GM12892 (cell line): Measurements from ENCODE around the gene RNF44.

Experiments used
- DNase-seq: peaks from one replicate; pipeline ENCODE4 v3.0.0; 2011; ENCODE audit not compliant: insufficient read length
- FAIRE-seq: peaks from 2 replicates; lab custom pipeline; 2011; peaks lifted over from hg19 to GRCh38; lab: Jason Lieb, UNC
- POLR2A ChIP-seq: IDR thresholded peaks from 2 replicates; pipeline ENCODE4 v1.6.1; 2011; ENCODE audit warnings: low read depth, low read length, control low read depth
- POLR2AphosphoS5 ChIP-seq: IDR thresholded peaks from 2 replicates; pipeline ENCODE4 v1.6.1; 2011; ENCODE audit warnings: low read depth, low read length, control low read depth
- TAF1 ChIP-seq: IDR thresholded peaks from 2 replicates; pipeline ENCODE4 v1.6.1; 2011; ENCODE audit warnings: low read depth, mild to moderate bottlenecking, control low read depth, low read length, borderline replicate concordance

The RNF44 gene

GRCh38 chr5:176524138-176524537 is 13.1 kb downstream of the RNF44 start:
- no peak for DNase-seq
- no peak for FAIRE-seq
- TF ChIP-seq TAF1, result no peak
- no peak for TF ChIP-seq POLR2A
- no peak for TF ChIP-seq POLR2AphosphoS5

GRCh38 chr5:176521699-176522263 is 15.4 kb downstream of the RNF44 start:
- no peak for FAIRE-seq

GRCh38 chr5:176521286-176521685 is 15.9 kb downstream of the RNF44 start:
- DNase-seq, result no peak
- TF ChIP-seq TAF1 (no peak), POLR2AphosphoS5 (no peak)
- no peak for FAIRE-seq

More at GRCh38 chr5:176521699-176522263, 15.4 kb downstream of the RNF44 start:
- TF ChIP-seq POLR2AphosphoS5 (no peak), POLR2A (no peak)
- DNase-seq, result no peak

- TF ChIP-seq POLR2AphosphoS5 (no peak), POLR2A (no peak), TAF1 (no peak)
- DNase-seq (no peak), FAIRE-seq (no peak)
Measured at GRCh38 chr5:176519810-176520720, 17.1 kb downstream of the RNF44 start.

GRCh38 chr5:176517053-176517661 is 20.0 kb downstream of the RNF44 start:
- TF ChIP-seq POLR2AphosphoS5 (no peak), POLR2A (no peak), TAF1 (no peak)
- no peak for FAIRE-seq
- DNase-seq, result no peak

- no peak for DNase-seq
- FAIRE-seq, result no peak
- TF ChIP-seq TAF1 (no peak), POLR2AphosphoS5 (no peak), POLR2A (no peak)
Measured at GRCh38 chr5:176515396-176515795, 21.8 kb downstream of the RNF44 start.

GRCh38 chr5:176514244-176514950 is 22.8 kb downstream of the RNF44 start:
- no peak for FAIRE-seq

GRCh38 chr5:176513788-176514187 is 23.4 kb downstream of the RNF44 start:
- no peak for FAIRE-seq
- TF ChIP-seq POLR2A, result no peak
- no peak for TF ChIP-seq POLR2AphosphoS5
- TF ChIP-seq TAF1, result no peak
- no peak for DNase-seq

More at GRCh38 chr5:176514244-176514950, 22.8 kb downstream of the RNF44 start:
- DNase-seq, result no peak
- TF ChIP-seq TAF1 (no peak), POLR2AphosphoS5 (no peak), POLR2A (no peak)

GRCh38 chr5:176508603-176509002 is 28.6 kb downstream of the RNF44 start:
- TF ChIP-seq TAF1 (no peak), POLR2A (no peak), POLR2AphosphoS5 (no peak)

GRCh38 chr5:176507911-176508310 is 29.3 kb downstream of the RNF44 start:
- FAIRE-seq (no peak), DNase-seq (no peak)
- TF ChIP-seq POLR2A (no peak), TAF1 (no peak), POLR2AphosphoS5 (no peak)

More at GRCh38 chr5:176508603-176509002, 28.6 kb downstream of the RNF44 start:
- FAIRE-seq (no peak), DNase-seq (no peak)

GRCh38 chr5:176503496-176503895 is 33.7 kb downstream of the RNF44 start:
- TF ChIP-seq POLR2A, result no peak
- TF ChIP-seq TAF1, result no peak
- no peak for TF ChIP-seq POLR2AphosphoS5
- FAIRE-seq (no peak), DNase-seq (no peak)
